SHP77 (cell line): ENCODE results near the gene SEPTIN5.

Experiments used
- DNase-seq, 2 experiments: peaks; one replicate each; lab custom pipeline; 2025; lab: John Stamatoyannopoulos, UW

The SEPTIN5 gene

GRCh38 chr22:19733755-19734154 is 19.5 kb downstream of the SEPTIN5 start:
- DNase-seq: no peak

- no peak for DNase-seq
These were observed 19.9 kb downstream of the SEPTIN5 start for GRCh38 chr22:19734163-19734562.

- no peak for DNase-seq
These were observed 20.6 kb downstream of the SEPTIN5 start for GRCh38 chr22:19734837-19735382.

DNA sequence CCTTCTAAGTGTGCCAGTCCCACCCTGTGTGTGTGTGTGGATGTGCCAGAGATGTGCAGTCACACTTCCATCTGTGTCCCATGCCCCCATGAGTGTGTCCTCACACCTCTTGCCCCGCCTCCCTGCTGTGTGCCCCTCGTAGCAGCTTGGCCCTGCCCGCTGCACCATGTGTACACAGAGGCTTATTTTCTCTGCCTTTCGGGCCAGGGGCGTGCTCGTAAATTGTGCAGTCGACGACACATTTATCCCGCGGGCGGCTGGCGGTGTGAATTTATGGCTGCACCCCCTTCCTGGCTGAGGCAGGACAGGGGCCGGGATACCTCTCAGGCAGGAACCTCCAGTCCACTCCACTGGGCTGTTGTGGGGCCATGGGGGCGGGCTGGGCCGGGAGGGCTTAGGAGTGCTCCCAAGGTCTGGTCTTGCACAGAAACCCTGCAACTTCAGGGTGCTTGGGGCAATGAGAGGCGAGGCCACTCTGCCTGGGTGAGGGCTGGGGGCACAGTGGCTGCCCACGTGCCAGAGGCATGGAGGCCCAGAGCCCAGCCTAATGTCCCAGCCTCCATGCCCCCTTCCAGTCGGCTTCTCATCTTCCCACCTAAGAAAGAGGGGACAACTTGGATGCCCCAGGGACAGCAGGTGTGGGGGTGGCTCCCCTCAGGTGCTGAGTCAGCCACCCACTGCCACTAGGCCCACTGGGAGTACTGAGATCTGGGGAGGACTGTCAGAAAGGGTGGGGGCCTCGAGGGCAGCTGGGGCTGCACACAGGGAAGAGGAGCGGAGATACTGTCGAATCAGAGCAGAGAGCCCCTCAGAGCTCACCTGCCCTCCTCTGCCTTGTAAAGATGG is 21.6 kb downstream of the SEPTIN5 start:
- no peak for DNase-seq

DNA sequence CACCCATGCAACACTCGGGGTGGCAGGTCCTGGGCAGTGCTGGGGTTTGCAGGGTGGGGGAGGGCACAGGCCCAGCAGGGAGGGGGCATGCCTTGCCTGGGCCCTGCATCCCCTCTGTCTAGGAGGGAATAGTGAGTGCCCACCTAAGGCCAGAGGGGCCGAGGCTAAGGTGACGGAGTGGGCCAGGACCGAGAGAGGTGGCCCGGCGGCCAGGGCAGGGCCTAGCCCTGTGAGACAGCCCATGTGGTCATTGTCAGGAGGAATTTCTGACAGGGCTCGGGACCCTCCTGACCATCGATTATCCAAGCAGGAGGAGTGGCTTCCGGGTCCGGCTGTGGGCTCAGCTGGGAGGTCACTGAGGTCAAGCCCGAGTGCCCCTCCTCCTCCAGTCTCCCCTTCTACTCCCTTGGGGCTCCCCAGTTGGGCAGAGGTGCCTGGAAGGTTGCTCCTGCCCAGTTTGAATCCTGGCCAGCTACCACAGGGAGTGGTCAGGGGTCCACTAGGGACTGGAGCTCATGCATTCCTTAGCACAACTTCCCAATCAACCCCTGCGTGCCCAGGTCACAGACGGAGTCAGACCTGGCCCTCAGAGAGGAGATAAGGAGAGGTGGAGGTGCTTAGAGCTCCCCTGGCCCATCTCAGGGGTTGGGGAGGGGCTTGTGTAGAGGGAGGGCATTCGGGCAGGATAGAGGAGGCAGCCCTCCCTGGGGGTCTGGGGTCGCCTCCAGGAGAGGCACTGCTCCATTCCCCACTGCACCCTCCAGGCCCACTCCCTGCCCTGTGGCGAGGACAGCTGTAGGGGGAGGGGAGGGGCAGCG is 23.8 kb downstream of the SEPTIN5 start:
- no peak for DNase-seq

- DNase-seq: no peak
These were observed 24.6 kb downstream of the SEPTIN5 start for GRCh38 chr22:19738664-19739447.

DNA sequence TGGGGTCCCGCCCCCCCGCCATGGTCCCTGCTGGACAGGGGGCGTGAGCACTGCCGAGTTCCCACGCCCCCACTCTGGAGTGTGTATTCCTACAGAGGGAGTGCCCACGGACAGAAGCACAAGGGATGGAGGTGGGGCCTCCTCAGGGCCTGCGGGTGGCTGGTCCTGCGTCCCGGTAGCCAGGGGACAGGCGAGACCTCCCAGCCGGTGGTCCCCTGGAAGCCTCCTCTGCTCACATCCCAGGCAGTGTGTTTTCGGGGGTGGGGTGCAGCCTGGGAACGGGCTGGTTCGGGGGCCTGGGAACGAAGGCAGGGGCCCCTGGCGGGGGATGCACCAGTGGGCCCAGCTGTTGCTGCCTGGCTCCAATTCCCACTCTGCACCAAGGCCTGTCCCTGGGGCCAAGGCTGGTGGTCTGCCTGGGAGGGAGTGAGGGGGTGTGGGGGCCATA is 25.2 kb downstream of the SEPTIN5 start:
- no peak for DNase-seq

GRCh38 chr22:19739911-19740449 is 25.7 kb downstream of the SEPTIN5 start:
- no peak for DNase-seq

DNA sequence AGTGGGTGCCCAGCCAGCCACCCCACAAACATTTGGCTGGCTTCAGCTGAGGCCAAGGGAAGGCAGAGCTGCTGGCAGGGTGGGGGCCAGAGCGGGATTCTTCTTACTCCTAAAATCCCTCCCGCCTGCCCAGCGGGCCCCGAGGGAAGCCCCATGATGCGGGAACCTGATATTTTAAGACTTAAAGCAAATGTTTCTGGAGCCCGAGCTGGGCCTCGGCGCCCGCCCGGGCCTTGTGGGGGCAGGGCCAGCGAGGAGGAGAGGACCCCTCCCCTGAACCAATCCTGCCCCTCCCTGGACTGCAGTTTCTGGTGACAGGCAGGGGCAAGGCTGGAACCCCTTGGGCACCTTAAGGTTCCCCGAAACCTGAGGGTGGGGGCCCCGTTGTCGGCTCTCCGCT is 26.3 kb downstream of the SEPTIN5 start:
- DNase-seq: no peak

- no peak for DNase-seq
These were observed 26.8 kb downstream of the SEPTIN5 start for GRCh38 chr22:19741053-19741452.

DNA sequence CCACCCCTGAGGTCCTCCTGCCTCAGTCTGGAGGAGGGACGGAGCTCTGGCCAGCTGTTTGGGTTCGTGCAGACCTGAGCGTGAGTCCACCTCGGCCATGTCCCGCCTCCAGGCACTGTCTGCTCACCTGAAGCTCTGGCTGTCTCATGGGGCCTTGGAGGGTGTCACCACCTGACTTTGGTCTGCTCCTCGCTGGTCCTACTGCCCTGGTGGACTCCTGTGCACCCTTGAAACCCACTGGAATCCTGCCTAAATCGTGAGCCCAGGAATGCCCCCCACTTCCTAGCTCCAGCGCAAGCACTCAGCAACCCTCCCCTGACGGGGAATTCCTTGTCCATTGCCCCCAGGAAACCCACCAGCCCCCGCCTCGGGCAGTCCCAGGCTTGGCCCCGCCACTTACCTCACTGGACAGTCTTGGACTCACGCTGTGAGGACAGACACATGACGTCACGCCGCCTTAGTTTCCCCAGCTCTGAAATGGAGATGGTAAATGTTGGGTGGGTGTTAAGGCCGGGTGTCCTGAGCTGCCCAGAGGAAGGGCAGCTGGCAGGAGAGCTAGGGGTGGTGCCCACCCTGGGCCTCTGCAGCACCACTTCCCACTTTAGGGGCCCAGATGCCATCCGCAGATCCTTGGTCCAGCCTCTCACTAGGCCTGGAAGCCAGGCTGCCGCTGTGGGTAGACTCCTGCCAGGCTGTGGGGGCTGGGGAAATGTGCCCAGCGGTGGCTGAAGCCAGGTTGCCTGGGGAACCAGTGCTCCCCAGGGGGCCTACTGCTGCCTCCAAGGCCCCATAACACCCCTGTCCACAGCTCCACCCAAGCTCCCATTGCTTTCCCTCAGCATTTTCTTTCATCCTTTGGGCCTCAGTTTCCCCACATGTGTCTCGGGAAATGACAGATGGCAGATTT is 28.1 kb downstream of the SEPTIN5 start:
- DNase-seq: no peak

DNA sequence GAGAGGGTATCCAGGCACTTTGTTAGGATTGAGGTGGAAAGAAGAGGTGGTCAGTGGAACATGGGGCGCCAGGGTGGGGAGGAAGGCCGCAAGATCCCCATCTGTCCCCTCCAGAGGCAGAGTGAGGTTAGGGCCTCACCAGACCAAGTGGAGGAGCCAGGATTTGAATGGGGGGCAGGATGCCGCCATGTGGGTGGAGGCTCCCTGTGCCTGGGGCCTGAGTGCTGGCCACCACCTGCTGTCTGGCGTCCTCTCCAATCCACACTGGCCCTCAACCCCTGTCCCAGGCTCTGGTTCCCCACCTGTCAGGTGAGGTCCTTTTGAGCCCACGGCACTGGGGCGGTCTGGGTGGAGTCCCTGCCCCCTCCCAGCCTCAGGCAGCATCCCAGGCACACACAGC is 28.8 kb downstream of the SEPTIN5 start:
- DNase-seq: no peak

DNA sequence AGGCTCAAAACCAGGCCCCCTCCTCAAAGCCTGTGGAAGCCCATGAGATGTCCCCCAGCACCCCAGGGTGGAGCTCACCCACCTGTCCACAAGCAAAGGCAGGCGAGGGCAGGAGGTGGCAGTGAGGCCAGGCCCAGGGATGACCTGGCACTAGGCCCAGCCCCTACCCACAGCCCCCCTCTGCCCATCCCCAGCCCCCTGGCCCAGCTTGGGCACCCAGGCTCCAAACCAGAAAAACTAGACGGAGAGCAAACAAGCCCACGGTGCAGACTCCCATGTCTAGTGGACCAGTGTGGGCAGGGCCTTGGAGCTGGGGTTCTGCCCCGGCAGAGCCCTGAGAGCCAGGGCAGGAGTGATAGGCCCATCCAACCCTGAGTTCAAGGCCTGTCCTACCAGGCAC is 29.3 kb downstream of the SEPTIN5 start:
- DNase-seq: no peak

DNA sequence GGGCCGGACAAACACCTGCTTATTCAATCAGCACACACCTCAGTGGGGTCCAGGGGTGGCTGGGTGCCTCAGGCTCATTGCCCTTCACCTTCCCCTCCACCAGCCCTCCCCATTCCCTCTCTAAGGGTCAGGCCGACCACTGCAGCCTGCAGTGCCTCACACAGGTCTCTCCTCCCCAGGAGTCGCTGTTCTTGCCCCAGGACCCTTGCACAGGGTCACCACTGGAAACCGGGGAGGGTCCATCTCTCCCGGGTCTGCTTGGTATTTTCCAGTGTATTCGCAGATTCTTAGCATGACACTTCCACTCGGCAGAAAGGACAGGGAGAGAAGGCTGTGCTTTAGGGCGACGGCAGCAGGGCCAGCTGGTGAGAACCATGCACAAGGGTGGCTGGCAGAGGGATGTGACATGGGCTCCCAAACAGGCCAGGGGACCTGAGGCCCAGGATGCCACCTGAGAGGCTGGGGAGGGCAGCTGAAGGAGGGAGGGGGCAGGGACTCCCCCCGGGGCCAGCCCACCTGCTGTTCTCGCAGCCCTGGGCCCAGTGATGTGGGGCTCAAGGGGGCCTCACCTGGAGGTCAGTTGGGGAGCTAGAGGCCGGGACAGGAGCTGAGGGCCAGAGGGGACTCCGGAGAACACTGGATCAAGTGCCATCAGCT is 30.2 kb downstream of the SEPTIN5 start:
- no peak for DNase-seq

DNA sequence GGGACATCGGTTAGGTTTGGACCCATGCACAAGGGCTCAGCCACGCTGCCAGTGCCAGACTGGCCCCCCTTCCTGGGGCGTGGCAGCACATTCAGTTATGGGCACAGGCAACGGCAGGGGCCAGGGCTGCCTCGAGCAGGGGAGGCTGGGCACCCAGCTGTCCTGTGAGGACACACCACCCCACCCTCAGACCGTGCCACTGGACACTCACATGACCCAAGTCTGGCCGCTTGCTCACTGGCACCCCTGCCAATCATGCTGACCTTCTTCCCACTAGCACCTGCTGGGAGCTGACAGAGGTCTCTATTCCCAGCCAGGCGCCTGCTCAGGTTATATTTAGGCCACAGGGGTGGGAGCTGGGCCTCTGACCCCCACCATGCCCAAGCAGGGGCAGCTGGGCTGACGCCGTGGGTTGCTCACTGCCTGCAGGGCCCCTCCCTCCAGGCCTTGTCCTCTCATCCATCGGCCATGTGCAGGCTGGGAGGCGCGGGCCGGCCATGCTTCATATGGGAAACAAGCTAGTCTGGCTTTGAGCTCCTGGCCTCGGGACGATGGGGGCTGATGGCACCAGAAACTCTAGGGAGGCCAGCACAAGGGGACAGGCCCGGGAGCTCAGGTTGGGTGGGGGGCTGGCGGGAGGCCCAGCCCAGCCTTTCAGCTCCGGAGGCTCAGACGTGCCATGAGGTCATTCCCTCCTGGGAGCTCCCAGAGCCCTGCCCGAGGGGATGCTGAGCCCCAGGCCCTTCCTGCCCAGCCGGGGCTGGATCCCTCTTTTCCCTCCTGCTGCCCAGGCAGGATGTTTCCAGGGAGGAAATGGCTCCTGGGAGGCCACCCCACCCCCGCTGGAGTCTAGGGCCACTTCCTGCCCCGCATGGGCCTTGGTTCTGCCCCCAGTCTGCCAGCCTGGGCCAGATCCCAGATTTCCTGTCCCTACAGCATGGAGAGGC is 31.1 kb downstream of the SEPTIN5 start:
- DNase-seq: peak in 1 of 2 experiments; percentile 36

DNA sequence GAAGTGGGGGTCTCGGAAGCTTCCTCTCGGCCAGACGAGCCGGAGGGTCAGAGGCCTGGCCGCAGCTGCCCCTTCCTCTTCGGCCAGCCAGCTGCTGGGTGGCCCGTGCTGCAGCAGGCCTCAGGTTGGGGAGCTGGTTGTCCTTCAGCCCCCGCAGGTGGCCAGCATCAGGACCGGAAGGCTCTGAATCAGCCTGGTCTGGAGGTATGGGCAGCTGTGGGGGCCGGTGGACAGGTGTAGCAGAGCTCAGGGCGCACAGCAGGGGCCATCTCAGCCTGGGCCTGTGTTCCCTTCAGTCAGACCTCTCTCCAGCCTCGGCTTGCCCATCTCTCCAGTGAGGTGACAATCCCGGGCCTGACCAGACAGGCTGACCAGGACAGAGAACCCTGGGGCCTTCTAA is 32.4 kb downstream of the SEPTIN5 start:
- DNase-seq: no peak

DNA sequence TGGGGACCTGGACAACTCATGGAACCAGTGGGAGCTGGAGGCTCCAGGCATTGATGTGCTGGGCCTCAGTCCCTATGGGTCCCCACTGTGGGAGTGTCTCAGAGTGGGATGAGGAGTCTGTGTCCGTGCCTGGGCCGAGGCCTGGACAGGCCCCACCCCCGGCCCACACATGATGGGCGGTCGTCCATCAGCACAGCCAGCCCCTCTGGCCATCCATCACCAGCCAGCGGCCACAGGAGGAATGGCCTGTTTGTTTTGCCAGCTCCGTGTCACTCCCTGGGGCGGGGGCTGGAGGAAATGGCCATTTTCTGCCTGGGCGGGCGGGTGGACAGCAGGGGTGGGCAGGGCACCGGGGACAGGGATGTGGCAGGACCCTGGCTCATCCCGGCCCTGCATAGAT is 33.2 kb downstream of the SEPTIN5 start:
- DNase-seq: no peak

DNA sequence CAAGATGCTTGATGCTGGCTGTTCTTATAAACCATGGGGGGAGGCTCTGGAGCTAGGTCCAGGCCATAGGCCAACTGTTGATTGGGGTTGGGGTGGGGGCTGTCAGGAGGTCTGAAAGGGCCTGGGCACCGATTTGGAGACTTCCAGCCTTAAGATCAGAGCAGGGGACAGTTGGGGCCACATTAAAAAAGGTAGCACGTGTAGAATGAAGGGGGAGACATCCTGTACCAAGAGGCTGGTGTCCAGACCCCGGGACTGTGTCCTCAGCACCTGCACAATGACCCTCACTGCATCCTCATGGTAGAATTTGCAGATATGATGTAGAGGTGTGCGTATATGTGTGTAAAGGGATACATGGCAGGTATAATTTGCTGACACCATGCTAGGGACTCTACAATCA is 33.8 kb downstream of the SEPTIN5 start:
- no peak for DNase-seq
